HT-29 (cell line): ENCODE data around the gene DBNL. TPM values are rescaled to one million over a fixed set of nuclear protein-coding genes. Genes with fewer than 3 reads are reported as not detected.

Source experiments
- DNase-seq: peaks from one replicate; pipeline ENCODE4 v3.0.0-alpha.2; 2015; ENCODE audit warnings: low spot score
- total RNA-seq: library from RNA; depleted of rRNA; stranded (reverse); fragments of >200 nt; shearing (Covaris generic); gene quantifications from 2 replicates; pipeline ENCODE4 v1.2.3, GENCODE V29; 2014; rRNA removed

Gene DBNL
- total RNA-seq, 1 experiment from 2014 or later, result 184 TPM

GRCh38 chr7:44109991-44110390 lies 65.5 kb downstream of the DBNL start:
- no peak for DNase-seq

- DNase-seq, result no peak
Observed at GRCh38 chr7:44110719-44111635, 66.5 kb downstream of the DBNL start.

Other genes with a start within 250 kb of the DBNL start
- 203 and 235 TPM in 2 replicates for gene MRPS24, start 175.2 kb upstream of the DBNL start, total RNA-seq
- gene URGCP, start 138.1 kb upstream of the DBNL start, total RNA-seq, result 29.3 and 32.9 TPM in 2 replicates
- gene UBE2D4, start 118.3 kb upstream of the DBNL start, total RNA-seq, result 16.8 and 21.0 TPM in 2 replicates
- not detected in 2 replicates for gene SPDYE1, start 46.8 kb upstream of the DBNL start, total RNA-seq
- 0.56 TPM in 1 of 2 replicates, not detected in the other for gene PGAM2, start 20.9 kb downstream of the DBNL start, total RNA-seq
- 20.0 and 22.9 TPM in 2 replicates for gene POLM, start 37.8 kb downstream of the DBNL start, total RNA-seq
- gene AEBP1, start 59.6 kb downstream of the DBNL start, total RNA-seq, result not detected in 2 replicates
- gene POLD2, start 78.8 kb downstream of the DBNL start, total RNA-seq, result 258 and 277 TPM in 2 replicates
- not detected in 2 replicates for gene MYL7, start 96.6 kb downstream of the DBNL start, total RNA-seq
- gene GCK, start 144.7 kb downstream of the DBNL start, total RNA-seq, result not detected in 2 replicates
- 127 and 138 TPM in 2 replicates for gene YKT6, start 156.3 kb downstream of the DBNL start, total RNA-seq